ENCODE results near the gene ALMS1.
"Not testable (repeated sequence)": the region's sequence is repeated elsewhere in the genome, so short reads cannot be mapped to it uniquely, and the experiment has no call there.

DNA sequence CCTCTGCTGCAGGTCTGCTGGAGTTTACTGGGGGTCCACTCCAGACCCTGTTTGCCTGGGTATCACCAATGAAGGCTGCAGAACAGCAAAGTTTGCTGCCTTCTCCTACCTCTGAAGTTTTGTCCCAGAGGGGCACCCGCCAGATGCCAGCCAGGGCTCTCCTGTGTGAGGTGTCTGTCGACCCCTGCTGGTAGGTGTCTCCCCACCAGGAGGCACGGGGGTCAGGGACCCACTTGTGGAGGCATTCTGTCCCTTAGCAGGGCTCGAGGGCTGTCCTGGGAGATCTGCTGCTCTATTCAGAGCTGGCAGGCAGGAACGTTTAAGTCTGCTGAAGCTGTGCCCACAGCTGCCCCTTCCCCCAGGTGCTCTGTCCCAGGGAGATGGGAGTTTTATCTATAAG, 124.8 kb downstream of the ALMS1 start:
- TF ChIP-seq, protein P1, sequence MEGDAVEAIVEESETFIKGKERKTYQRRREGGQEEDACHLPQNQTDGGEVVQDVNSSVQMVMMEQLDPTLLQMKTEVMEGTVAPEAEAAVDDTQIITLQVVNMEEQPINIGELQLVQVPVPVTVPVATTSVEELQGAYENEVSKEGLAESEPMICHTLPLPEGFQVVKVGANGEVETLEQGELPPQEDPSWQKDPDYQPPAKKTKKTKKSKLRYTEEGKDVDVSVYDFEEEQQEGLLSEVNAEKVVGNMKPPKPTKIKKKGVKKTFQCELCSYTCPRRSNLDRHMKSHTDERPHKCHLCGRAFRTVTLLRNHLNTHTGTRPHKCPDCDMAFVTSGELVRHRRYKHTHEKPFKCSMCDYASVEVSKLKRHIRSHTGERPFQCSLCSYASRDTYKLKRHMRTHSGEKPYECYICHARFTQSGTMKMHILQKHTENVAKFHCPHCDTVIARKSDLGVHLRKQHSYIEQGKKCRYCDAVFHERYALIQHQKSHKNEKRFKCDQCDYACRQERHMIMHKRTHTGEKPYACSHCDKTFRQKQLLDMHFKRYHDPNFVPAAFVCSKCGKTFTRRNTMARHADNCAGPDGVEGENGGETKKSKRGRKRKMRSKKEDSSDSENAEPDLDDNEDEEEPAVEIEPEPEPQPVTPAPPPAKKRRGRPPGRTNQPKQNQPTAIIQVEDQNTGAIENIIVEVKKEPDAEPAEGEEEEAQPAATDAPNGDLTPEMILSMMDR (IDR thresholded peaks at IDR 0.05; ENCODE audit: insufficient read depth, low read length, poor library complexity, severe bottlenecking): peak; percentile 11
- TF ChIP-seq EZH2phosphoT487 (conservative IDR thresholded peaks at IDR 0.05; ENCODE audit: low read length): not testable (repeated sequence)
